ENCODE data around the gene GPR108.

DNA sequence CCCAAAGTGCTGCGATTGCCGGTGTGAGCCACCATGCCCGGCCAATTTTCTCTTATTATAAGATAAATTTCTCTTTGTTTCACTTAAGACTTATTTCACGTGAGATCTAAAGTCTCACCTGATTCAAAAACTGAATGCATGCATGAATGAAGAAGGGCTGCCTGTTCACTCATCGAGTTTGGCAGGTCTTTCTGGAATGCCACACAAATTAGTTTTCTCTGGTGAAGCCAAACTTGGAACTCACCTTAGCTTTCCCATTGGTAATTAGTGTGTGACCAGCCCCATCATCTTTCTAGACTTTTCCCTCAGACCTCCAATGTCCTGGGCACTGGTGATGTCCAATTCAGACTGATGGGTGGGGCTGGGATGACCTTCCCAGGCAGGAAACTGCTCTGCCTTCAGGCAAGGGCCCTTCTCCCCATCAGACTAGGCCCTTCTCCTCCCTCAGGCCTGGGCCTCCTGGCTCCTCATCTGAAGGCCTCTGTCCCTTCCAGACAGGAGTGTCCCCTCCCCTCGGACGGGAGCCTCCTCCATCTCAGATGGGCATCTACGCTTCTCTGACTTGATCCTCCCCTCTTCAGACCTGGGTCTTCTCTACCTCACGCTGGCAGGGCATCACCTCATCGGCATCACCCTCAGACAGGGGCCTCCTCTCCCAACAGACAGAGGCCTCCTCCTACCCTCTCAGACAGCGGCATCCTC lies 31.3 kb downstream of the GPR108 start:
- TF ChIP-seq EZH2phosphoT487 (IDR thresholded peaks at IDR 0.05; ENCODE audit: borderline replicate concordance) = no peak
- TF ChIP-seq, protein P1, sequence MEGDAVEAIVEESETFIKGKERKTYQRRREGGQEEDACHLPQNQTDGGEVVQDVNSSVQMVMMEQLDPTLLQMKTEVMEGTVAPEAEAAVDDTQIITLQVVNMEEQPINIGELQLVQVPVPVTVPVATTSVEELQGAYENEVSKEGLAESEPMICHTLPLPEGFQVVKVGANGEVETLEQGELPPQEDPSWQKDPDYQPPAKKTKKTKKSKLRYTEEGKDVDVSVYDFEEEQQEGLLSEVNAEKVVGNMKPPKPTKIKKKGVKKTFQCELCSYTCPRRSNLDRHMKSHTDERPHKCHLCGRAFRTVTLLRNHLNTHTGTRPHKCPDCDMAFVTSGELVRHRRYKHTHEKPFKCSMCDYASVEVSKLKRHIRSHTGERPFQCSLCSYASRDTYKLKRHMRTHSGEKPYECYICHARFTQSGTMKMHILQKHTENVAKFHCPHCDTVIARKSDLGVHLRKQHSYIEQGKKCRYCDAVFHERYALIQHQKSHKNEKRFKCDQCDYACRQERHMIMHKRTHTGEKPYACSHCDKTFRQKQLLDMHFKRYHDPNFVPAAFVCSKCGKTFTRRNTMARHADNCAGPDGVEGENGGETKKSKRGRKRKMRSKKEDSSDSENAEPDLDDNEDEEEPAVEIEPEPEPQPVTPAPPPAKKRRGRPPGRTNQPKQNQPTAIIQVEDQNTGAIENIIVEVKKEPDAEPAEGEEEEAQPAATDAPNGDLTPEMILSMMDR (conservative IDR thresholded peaks at IDR 0.05; ENCODE audit: low read length) = no peak
